Activated T-helper 17 cell treated with anti-CD3 and anti-CD28 coated beads, Interleukin-2, amount 50 U/mL, for 72 hours (primary cell): ENCODE measurements around the gene UBE2N. TPM values are rescaled to one million over a fixed set of nuclear protein-coding genes. Genes with fewer than 3 reads are reported as not detected.
"Not testable (repeated sequence)": the region's sequence is repeated elsewhere in the genome, so short reads cannot be mapped to it uniquely, and the experiment has no call there.

Source experiments
- ATAC-seq: fragments of 150-1000 bp; cut with Tn5 transposase; replicated peaks from 2 replicates; pipeline ENCODE4 v1.10.0; 2021; ENCODE audit warnings: mild to moderate bottlenecking, moderate library complexity
- H3K27ac Mint-ChIP-seq: one replicate; pipeline ENCODE4 v1.8.0; 2022; ENCODE audit warnings: mixed read lengths
- H3K27me3 Mint-ChIP-seq: one replicate; pipeline ENCODE4 v1.8.0; 2022; ENCODE audit warnings: mixed read lengths
- H3K36me3 Mint-ChIP-seq: one replicate; pipeline ENCODE4 v1.8.0; 2022; ENCODE audit warnings: low read depth, mild to moderate bottlenecking, mixed read lengths
- H3K4me1 Mint-ChIP-seq: one replicate; pipeline ENCODE4 v1.8.0; 2022; ENCODE audit warnings: mixed read lengths
- H3K4me3 Mint-ChIP-seq: one replicate; pipeline ENCODE4 v1.8.0; 2022; ENCODE audit warnings: mild to moderate bottlenecking, mixed read lengths
- H3K9me3 Mint-ChIP-seq: one replicate; pipeline ENCODE4 v1.8.0; 2022; ENCODE audit warnings: mixed read lengths
- total RNA-seq, 2 donors: library from RNA; stranded (reverse); gene quantifications; one replicate each; pipeline ENCODE4 v1.2.3, GENCODE V29; 2022

The UBE2N gene
- total RNA-seq, 2 donors from 2014 or later, result 128 to 252 TPM

DNA sequence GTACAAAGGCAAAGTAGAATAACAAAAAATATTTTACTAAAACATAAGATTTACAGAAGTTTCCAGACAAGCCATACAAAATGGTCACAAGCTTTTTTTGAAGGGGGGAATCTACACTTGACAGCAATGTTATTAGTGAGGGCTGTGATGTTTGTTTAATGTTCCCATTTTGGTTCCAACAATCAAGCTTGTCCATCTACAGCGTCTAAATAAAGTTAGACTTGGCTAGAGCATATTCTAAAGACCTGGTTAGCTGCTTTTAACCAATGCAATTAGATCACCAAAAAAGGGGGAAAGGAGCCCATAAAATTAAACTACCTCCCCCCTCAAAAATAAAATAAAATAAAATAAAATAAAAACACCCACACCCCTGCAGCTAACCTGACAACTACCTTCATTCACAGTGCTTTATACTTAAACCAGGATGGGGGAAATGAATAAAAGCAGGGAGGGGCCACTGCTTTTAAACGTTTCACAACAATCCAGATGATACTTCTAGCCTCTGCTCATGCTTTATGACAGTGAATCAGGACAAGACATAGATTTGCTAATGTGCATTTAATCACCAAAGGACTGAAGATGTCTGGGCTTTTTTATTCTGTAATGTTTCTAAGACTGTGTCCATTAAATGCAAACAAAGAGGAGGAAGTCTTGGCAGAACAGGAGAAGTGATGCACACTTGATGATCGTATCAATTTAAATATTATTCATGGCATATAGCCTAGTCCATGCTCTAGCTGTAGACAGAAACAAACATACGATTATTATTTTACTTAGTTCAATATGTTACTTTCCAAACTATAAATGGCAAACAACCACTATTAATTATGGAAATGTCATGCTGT is 32.2 kb downstream of the UBE2N start:
- Mint-ChIP-seq H3K27ac (peak overlapping the region; percentile 84), H3K4me1 (peaks cover 51% of the 10 kb centered on the region), H3K36me3 (peaks cover 85% of the 10 kb centered on the region), H3K4me3 (peak overlapping the region; percentile 12)
- not testable (repeated sequence) for H3K9me3 Mint-ChIP-seq, ATAC-seq, H3K27me3 Mint-ChIP-seq

DNA sequence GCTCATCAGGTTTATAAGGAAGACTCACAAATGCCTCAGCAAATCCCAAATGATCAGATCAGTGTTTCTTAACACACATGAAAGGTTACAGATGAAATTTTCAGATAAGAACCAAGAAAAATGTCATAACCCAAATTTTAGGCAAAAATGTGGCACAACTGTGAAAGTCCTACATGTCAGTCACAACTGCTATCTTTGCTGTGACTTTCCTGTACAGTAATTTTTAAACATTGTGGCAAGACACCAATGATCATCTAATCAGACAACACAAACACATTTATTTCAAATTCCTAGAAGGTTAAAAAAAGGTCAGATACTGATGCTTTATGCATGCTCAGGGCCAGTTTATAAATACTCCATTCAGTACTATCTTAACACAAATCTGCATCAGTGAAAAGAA is 32.9 kb downstream of the UBE2N start:
- Mint-ChIP-seq H3K36me3 (peaks cover 88% of the 10 kb centered on the region), H3K4me3 (peak overlapping the region; percentile 12), H3K27me3 (no peaks in the 10 kb centered on the region), H3K4me1 (peaks cover 50% of the 10 kb centered on the region), H3K9me3 (no peaks in the 10 kb centered on the region), H3K27ac (peak overlapping the region; percentile 84)
- peak; percentile 68 for ATAC-seq

DNA sequence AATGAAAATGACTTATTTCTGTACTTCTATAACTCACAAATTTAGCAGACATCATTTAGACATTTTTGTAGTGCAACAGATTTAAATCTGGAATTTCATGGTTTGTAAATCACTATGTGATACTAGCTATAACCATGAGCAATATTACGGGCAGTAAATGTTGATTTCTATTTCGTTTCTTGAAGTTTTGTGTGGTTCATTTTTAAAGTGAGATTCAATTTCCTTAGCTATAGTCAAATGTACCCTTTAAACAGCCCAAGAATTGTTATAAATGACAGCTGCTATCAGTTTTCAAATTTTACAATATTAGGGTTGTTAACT is 33.8 kb downstream of the UBE2N start:
- peak overlapping the region; percentile 84 for H3K27ac Mint-ChIP-seq
- peaks cover 96% of the 10 kb centered on the region for H3K36me3 Mint-ChIP-seq
- no peaks in the 10 kb centered on the region for H3K27me3 Mint-ChIP-seq
- no peaks in the 10 kb centered on the region for H3K9me3 Mint-ChIP-seq
- H3K4me1 Mint-ChIP-seq, result peaks cover 42% of the 10 kb centered on the region
- peak overlapping the region; percentile 12 for H3K4me3 Mint-ChIP-seq
- ATAC-seq, result peak; percentile 53

DNA sequence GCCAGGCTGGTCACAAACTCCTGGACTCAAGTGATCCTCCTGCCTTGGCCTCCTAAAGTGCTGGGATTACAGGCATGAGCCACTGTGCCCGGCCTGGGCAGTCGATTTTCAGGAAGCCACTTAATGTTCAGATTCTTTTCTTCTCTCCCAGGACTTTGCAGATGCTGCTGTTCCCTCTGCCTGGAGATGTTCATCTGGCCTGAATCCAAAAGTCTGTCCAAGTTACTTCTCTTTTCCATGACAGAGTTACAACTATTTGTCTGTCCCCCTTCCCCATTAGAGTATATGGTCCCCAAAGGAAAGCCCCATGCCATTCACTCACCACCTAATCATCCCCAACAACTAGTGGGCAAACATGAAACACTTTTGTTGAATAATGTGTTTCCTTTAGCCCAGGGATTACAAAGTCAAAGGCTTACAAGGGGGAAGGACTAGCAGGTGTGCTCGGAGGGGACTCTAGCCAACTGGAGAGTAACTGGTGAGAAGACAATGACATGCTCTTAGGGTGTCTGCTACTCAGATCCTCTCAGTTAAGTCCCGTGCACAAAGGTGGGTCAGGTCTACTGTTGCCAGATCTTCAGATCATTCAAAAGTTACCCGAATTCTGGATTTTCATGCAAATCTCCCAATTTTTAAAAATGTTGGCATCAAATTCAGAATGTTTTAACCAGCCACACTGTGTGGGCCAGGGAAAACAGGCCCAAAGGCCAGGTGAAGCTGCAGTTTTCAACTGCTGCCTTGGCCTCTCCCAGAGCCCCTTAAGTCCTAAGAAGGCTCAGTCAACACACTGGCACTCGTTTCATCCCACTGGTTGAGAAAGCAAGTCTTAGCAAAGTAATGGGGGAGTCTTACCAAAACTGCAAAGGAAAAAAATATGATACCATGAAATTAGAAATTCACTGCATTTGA is 34.4 kb downstream of the UBE2N start:
- peak; percentile 33 for ATAC-seq
- peaks cover 39% of the 10 kb centered on the region for H3K4me1 Mint-ChIP-seq

DNA sequence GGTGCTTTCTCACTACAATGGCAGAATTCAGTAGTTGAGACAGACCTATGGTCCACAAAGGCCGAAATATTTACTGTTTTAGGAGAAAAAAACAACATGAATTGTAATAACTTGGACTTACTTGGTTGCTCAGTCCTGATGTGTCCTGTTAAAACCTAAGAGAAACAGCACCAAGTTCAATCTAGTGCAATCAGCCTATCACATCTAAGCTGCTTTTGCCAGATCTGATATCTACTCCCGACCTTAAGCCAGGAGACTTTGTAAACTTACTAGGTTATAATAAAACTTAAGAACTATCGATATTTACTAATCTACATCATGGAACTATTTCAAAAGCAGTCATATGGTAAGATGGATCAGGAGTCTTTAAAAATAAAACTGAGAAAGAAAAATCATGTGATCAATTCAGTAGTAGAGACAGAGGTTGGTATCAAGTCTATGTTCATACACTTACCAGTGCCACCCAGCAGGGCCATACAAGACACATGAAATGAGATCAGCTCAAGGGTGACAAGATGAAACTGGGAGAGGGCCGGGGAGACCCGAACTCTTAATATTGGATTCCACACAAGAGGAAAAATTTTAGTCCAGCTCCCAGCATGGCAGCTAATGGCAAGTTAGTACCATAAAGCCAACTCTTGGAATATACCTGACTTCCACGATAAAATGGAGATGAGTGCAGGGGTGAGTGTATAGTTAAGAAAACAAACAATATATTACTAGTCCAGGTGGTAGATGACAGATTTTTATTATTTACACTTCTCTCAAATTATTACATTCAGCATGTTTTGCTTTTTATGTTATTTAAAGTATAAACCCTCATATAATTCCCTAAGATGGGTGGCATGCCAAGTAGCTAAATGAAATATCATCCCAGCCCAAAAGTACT is 36.5 kb downstream of the UBE2N start:
- peak overlapping the region; percentile 38 for H3K27ac Mint-ChIP-seq
- H3K27me3 Mint-ChIP-seq, result no peaks in the 10 kb centered on the region
- H3K9me3 Mint-ChIP-seq, result no peaks in the 10 kb centered on the region
- H3K4me3 Mint-ChIP-seq, result no peak overlapping the region
- no peak for ATAC-seq
- peaks cover 30% of the 10 kb centered on the region for H3K4me1 Mint-ChIP-seq
- H3K36me3 Mint-ChIP-seq, result peaks cover 83% of the 10 kb centered on the region

More for the DNA sequence above, 34.4 kb downstream of the UBE2N start:
- peaks cover 100% of the 10 kb centered on the region for H3K36me3 Mint-ChIP-seq
- H3K4me3 Mint-ChIP-seq, result peak overlapping the region; percentile 6
- H3K27ac Mint-ChIP-seq, result peak overlapping the region; percentile 84
- H3K9me3 Mint-ChIP-seq, result no peaks in the 10 kb centered on the region
- H3K27me3 Mint-ChIP-seq, result no peaks in the 10 kb centered on the region

DNA sequence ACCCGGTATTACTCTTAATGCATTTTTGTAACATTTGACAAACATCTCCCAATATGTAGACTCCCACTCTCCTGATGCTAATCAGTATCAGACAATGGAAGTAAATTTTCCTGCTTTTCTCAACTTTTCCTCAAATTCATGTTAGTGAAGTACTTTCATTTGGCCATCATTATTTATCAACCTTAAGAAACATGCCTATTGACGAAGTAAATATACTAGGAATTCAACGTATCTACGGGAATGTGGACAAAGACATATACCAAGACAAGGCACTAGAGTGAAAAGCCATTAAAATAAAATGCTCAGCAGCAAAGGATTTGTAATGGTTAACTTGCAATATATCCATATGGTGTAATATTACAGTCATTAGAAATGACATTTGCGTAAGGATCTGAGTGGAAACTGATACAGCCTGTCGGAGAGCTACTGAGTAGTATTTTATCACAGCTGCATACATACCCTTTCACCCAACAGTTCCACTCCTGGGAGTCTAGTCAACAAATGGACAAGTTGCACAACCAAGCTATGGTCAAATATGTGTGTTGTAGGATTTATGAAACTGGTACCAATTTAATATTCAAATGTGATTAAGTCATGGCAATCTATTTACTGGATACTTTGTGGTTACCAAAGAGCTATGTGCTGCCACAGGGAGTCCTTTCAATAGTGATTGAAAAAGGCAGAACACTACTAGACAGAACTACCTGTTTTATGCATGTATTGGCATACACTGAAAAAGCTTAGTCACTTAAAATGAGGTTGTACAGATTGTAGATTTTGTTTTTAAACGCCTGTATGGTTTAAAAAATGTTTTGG is 37.6 kb downstream of the UBE2N start:
- Mint-ChIP-seq H3K27ac (no peak overlapping the region), H3K4me1 (peaks cover 30% of the 10 kb centered on the region), H3K4me3 (no peak overlapping the region), H3K9me3 (no peaks in the 10 kb centered on the region), H3K36me3 (peaks cover 73% of the 10 kb centered on the region), H3K27me3 (no peaks in the 10 kb centered on the region)
- ATAC-seq, result no peak

DNA sequence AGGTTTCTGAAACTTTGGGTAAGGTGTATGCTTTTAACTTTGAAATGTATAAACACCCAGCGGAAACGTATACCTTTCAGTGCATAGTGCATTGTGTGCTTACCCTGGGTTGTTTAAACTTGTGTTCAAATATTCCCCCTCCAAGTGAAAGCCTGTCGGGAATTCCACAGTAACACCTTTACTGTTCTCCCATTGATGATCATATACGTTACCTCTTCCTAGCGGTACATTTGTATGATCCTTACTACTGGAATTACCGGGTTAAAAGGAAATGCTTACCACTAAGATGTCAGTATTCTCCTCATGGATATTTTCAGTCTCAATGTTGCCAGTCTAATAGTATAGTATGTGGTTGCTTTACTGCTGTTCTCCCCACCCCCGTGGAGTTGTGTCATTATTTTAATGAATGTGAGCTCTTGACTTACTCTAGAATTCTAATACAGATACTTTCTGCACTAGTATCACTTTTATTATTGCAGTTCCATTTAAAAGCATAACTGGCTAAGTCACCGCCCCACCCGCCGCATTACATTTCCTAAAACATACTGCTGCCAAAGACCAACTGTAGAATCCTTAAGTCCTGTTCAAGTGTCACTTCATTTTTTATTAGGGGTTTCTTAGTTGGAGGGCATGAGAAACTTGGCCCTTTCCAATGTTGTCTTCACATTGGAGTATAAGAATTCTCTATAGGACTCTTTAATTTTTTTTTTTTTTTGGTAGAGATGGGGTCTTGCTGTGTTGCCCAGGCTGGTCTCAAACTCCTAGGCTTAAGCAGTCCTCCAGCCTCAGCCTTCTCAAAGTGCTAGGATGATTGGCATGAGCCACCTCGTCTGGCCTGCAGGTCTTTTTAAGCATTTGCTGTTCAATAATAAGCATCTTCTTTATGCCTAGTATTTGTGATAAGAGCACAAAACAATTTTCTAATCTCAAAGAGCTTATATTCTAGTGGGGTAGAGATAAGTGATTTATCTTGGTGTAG is 39.1 kb downstream of the UBE2N start:
- peaks cover 73% of the 10 kb centered on the region for H3K36me3 Mint-ChIP-seq
- H3K27ac Mint-ChIP-seq, result peak overlapping the region; percentile 59
- no peaks in the 10 kb centered on the region for H3K9me3 Mint-ChIP-seq
- peak; percentile 71 for ATAC-seq
- H3K4me1 Mint-ChIP-seq, result peaks cover 15% of the 10 kb centered on the region
- H3K4me3 Mint-ChIP-seq, result no peak overlapping the region
- no peaks in the 10 kb centered on the region for H3K27me3 Mint-ChIP-seq

DNA sequence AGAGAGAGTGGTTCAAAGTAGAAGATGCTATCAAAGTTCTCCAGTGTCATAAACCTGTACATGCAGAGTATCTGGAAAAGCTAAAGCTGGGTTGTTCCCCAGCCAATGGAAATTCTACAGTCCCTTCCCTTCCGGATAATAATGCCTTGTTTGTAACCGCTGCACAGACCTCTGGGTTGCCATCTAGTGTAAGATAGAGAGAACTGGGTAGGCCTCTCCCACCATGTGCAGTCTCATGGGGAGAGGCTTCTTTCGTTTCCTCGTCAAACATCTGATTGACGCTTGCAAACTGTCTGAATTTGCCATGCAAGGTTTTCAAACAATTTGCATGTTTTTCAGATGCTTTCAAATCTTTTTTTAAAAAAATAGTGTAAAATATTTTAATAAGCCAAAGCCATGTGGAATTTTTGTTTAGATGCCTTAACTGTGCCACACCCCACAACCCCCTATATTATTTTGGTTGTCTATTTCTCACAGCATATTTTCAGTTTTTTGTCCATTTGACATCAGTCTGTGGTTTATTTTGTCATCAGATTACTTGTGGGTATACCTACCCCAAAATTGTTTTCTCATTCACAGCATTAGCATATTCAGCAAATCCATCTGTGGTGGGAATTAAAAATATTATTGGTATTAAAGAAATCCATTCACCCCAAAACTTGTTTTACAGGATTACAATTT is 42.4 kb downstream of the UBE2N start:
- H3K27ac Mint-ChIP-seq, H3K9me3 Mint-ChIP-seq, H3K27me3 Mint-ChIP-seq, H3K4me3 Mint-ChIP-seq, H3K4me1 Mint-ChIP-seq: not testable (repeated sequence)
- H3K36me3 Mint-ChIP-seq, result peaks cover 65% of the 10 kb centered on the region
- peak; percentile 98 for ATAC-seq

DNA sequence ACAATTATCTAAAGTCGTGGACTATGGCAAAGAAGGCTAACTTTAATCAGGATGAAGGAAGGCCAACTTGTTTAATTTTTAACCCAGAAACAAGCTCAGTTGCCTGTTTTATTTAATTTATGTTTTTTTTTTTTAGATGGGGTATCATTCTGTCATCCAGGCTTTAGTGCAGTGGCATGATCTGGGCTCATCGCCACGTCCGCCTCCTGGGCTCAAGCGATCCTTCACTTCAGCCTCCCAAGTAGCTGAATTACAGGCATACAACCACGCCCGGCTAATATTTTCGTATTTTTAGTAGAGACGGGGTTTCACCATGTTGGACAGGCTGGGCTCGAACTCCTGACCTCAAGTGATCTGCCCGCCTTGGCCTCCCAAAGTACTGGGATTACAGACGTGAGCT is 44.3 kb downstream of the UBE2N start:
- Mint-ChIP-seq H3K4me1 (no peaks in the 10 kb centered on the region), H3K36me3 (peaks cover 58% of the 10 kb centered on the region), H3K9me3 (no peaks in the 10 kb centered on the region), H3K27me3 (no peaks in the 10 kb centered on the region), H3K4me3 (no peak overlapping the region), H3K27ac (no peak overlapping the region)
- ATAC-seq, result no peak

DNA sequence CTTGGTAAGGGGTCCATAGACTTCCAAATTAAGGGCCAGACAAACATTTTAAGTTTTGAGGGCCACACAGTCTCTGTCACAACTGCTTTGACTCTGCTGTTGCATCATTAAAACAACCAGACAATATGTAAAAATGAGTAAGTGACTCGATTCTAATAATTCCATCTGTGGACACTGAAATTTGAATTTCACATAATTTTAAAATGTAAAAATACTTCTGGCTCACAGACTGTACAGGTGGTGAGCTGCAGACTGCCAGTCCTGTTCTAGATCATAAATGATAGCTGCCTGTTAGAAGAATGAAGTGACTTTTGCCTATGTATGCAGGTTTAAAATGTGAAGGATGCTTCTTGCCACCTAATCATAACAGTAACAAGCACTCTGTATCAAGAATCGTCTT is 48.3 kb downstream of the UBE2N start:
- H3K36me3 Mint-ChIP-seq, result peaks cover 68% of the 10 kb centered on the region
- H3K4me3 Mint-ChIP-seq, result no peak overlapping the region
- no peaks in the 10 kb centered on the region for H3K9me3 Mint-ChIP-seq
- H3K27me3 Mint-ChIP-seq, result no peaks in the 10 kb centered on the region
- no peak for ATAC-seq
- no peak overlapping the region for H3K27ac Mint-ChIP-seq
- H3K4me1 Mint-ChIP-seq, result peaks cover 5% of the 10 kb centered on the region

DNA sequence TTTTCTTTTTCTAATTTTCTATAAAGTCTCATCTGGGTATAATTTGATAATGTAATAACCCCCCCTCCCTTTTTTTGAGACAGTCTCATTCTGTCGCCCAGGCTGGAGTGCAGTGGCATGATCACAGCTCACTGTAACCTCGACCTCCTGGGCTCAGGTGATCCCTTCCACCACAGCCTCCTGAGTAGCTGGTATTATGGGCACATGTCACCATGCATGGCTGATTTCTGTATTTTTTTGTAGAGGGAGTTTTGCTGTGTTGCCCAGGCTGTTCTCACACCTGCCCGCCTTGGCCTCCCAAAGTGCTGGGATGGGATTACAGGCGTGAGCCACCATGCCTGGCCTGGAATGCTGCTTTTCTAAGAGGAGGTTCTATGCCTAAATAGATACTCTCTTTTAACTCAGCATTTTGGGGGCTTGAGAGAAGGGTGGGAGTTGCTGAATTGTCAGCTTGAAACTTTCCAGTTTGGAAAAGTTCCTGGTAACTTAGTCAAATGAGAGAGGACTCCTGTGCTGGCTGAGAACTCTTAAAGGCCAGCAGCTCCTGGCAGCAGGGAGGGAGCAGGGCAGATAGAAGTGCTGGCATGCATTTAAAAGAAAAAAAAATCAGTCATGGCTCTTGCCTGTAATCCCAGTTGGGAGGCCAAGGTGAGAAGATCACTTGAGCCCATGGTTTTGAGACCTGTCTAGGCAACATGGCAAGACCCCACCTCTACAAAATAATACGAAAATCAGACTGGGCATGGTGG is 51.0 kb downstream of the UBE2N start:
- ATAC-seq, result no peak
- Mint-ChIP-seq H3K36me3 (peaks cover 51% of the 10 kb centered on the region), H3K27me3 (no peaks in the 10 kb centered on the region), H3K9me3 (no peaks in the 10 kb centered on the region), H3K4me1 (peaks cover 19% of the 10 kb centered on the region), H3K4me3 (no peak overlapping the region), H3K27ac (peak overlapping the region; percentile 58)

DNA sequence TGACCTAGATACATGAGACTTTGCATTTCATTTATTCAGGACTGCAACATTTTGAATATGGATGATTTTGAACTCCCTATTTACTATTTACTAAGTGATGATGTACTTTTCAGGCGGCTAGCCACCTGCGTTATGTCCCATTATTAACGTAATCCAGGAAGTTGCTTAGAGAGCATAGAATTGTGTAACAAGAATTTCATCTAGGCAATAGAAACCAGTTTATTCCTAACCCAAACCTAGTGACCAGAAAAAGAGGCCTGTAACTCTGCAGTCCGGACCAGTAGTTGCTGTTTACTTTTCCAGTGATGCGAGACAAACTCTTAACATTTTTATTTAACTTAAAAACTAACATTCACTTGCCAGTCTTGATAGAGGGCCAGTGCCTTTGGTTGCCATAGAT is 51.7 kb downstream of the UBE2N start:
- no peak for ATAC-seq
- no peak overlapping the region for H3K4me3 Mint-ChIP-seq
- no peaks in the 10 kb centered on the region for H3K27me3 Mint-ChIP-seq
- H3K27ac Mint-ChIP-seq, result no peak overlapping the region
- H3K9me3 Mint-ChIP-seq, result no peaks in the 10 kb centered on the region
- H3K4me1 Mint-ChIP-seq, result peaks cover 26% of the 10 kb centered on the region
- H3K36me3 Mint-ChIP-seq, result peaks cover 56% of the 10 kb centered on the region
